22Rv1 (cell line): Measurements from ENCODE around the gene STARD6.
A peak's percentile ranks its signal among the peaks of the same experiment; 100 is the strongest.
"Not testable (repeated sequence)": the region's sequence is repeated elsewhere in the genome, so short reads cannot be mapped to it uniquely, and the experiment has no call there.

Experiments used
- H3K27ac ChIP-seq: fragments of 450-650 bp; 2 replicates; pipeline ENCODE4 v1.5.1; 2017
- ZFX ChIP-seq: fragments of 450-650 bp; IDR thresholded peaks from 2 replicates; pipeline ENCODE4 v1.6.1; 2017; ENCODE audit warnings: antibody characterized with exemption, borderline replicate concordance
- TF ChIP-seq, protein P1 (sequence below): fragments of 450-650 bp; IDR thresholded peaks from 2 replicates; pipeline ENCODE4 v1.5.1; 2017; ENCODE audit warnings: mild to moderate bottlenecking

STARD6 gene

DNA sequence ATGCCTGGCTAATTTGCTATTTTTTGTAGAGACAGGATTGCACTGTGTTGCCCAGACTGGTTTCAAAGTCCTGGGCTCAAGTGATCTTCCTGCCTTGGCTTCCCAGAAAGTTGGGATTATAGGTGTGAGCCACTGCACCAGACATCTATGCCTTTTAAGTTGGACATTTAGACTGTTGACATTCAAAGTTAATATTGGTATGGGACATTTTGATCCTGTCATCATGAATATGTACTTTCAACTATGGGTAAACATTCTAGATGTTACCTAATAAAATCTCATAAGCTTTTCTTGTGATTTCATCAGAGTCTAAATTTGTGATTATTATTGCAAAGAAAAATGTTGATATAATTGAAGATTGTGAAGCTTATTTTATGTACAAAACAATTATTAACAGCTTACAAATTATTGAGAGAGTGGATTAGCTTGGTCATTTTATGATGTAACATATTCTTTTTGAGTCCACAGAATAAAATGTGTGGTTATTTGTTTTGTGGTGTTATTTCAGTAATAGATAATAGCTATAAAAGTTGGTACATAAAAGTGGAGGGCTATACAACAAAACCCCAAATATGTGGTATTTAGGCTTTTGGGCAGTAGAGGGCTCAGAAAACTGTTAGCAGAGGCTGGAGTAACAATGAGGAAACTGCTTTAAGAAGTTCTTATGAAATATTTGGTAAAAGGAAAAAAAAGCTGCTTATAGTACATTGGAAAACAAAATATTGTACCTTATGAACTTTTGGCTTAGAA, 41.4 kb downstream of the STARD6 start:
- no peak overlapping the region for H3K27ac ChIP-seq
- no peak for TF ChIP-seq ZFX
- TF ChIP-seq, protein P1, sequence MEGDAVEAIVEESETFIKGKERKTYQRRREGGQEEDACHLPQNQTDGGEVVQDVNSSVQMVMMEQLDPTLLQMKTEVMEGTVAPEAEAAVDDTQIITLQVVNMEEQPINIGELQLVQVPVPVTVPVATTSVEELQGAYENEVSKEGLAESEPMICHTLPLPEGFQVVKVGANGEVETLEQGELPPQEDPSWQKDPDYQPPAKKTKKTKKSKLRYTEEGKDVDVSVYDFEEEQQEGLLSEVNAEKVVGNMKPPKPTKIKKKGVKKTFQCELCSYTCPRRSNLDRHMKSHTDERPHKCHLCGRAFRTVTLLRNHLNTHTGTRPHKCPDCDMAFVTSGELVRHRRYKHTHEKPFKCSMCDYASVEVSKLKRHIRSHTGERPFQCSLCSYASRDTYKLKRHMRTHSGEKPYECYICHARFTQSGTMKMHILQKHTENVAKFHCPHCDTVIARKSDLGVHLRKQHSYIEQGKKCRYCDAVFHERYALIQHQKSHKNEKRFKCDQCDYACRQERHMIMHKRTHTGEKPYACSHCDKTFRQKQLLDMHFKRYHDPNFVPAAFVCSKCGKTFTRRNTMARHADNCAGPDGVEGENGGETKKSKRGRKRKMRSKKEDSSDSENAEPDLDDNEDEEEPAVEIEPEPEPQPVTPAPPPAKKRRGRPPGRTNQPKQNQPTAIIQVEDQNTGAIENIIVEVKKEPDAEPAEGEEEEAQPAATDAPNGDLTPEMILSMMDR: no peak

DNA sequence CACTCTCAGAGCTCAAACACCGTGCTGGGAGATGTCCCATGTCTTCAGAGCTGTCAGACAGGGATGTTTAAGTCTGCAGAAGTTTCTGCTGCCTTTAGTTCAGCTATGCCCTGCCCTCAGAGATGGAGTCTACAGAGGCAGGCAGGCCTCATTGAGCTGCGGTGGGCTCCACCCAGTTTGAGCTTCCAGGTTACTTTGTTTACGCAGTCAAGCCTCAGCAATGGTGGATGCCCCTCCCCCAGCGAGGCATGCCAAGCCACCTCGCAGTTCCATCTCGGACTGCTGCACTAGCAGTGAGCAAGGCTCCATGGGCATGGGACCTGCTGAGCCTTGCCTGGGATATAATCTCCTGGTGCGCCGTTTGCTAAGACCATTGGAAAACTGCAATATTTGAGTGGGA, 48.1 kb downstream of the STARD6 start:
- not testable (repeated sequence) for H3K27ac ChIP-seq

DNA sequence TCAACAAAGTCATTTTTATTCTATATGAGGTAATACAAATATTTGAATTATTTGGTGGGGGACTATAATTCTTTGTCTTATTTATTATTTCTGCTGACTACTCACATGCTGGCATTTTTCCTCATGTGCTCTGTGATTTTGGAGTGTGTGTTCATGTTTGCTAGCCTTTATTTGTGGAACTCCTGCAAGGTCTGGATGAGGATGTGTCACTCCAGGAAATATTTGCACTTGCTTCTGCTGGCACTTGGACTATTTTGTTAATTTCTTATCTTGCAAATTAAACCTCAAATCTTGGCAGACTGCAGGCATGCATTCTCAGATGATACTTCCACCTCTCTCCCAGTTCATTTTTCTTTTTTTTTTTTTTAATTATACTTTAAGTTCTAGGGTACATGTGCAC, 54.2 kb downstream of the STARD6 start:
- H3K27ac ChIP-seq: no peak overlapping the region
- TF ChIP-seq, protein P1: no peak
- TF ChIP-seq ZFX: no peak

GRCh38 chr18:54298991-54299390, 58.7 kb downstream of the STARD6 start:
- H3K27ac ChIP-seq: not testable (repeated sequence)

GRCh38 chr18:54296062-54296461, 61.6 kb downstream of the STARD6 start:
- no peak for TF ChIP-seq ZFX
- no peak overlapping the region for H3K27ac ChIP-seq

DNA sequence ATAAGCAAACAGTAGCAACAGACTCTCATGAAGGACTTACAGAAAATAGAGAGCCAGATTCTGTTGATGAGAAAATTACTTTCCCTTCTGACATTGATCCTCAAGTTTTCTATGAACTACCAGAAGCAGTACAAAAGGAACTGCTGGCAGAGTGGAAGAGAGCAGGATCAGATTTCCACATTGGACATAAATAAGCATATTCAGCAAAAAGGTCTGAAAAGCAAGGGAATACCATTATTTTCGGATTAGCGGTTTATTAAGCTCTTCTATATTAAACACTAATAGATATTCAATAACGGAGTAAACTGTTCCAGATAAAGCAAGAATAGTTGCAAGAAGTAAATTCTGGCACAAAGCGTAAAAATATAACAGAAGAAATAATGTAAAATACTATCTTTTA, 63.4 kb downstream of the STARD6 start:
- H3K27ac ChIP-seq: no peak overlapping the region
- TF ChIP-seq, protein P1: no peak
- TF ChIP-seq ZFX: no peak

DNA sequence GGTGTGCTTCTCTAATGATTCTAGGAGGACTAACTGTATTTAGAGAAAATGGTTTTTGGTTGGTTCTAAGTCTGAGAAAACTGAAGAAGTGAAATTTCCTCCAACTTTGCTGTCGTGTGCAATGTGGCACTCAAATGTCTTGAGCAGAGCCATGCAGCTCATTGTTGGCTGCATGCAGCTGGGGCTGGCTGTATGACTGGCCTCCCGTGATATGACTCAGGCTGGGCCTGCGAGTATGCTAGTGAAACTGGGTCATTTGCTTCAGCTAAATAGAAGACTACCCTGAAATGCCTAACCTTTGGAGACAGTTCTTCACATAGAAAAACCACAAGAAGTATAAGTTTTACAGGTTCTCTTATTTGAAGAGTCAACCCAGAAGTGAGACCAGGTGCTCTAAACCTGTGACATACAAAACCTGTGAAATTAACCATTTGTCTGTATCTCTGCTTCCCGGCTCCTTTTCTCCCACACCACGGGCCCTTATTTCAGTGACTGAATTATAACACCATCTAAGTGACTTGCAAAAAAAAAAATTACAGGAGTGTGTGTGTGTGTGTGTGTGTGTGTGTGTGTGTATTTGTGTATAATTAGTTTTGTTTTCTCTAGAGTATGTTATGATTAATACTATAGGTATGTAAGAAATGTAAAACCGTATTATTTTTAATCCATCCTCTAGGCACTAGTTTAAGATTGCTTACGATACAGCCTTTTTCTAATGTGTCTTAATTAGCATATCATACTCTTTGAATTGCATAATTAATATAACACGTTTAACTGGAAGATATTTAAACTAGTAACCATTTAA, 72.5 kb downstream of the STARD6 start:
- H3K27ac ChIP-seq: no peak overlapping the region
- TF ChIP-seq, protein P1: no peak
- no peak for TF ChIP-seq ZFX

DNA sequence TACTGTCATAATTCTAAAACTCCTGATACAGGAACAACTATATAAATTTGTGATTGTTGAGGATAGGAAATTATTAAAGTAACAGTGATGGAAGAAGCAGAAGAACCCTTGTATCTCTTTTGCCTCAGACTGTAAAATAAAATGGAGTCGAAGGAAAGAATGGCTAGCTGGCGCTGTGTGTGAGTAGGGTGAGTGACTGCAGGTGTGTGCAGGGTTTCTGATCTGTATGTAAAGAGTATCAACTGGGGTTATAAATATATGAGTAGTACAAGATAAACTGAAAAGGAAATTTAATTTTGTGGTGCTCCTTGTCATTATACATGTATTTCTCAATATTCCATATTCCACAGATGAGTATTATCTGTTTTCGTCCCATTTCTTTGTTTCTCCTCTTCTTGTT, 73.1 kb downstream of the STARD6 start:
- no peak overlapping the region for H3K27ac ChIP-seq
- TF ChIP-seq ZFX: no peak
- TF ChIP-seq, protein P1: no peak

DNA sequence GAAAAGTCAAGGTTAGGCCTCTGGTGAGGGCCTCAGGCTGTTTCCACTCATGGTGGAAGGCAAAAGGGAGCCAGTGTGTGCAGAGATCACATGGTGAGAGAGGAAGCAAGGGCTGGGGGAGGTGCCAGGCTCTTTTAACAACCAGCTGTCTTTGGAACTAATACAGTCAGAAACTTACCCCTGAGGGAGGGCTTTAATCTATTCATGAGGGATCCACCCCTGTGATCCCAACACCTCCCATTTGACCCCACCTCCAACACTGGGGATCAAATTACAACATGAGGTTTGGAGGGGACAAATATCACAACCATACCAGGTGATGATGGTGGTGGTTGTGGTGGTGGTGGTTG, 77.5 kb downstream of the STARD6 start:
- peak overlapping the region; percentile 68 for H3K27ac ChIP-seq
- TF ChIP-seq, protein P1: no peak
- no peak for TF ChIP-seq ZFX
